Measurements from ENCODE around the gene WDFY4. TPM values are rescaled to one million over a fixed set of nuclear protein-coding genes. Genes with fewer than 3 reads are reported as not detected.

The WDFY4 gene
- total RNA-seq, 1 experiment from 2014 or later, result not detected

- intact Hi-C loops (cut with micrococcal nuclease; ENCODE audit: unreplicated experiment), result no loop called here
- no TSS peak for BruUV-seq (replicated peaks)
- DNase-seq, result no peak
Measured at GRCh38 chr10:48696535-48696873, 11.8 kb downstream of the WDFY4 start.

GRCh38 chr10:48697091-48697490 is 12.4 kb downstream of the WDFY4 start:
- ChIA-PET CTCF (no interaction called here), POLR2A (ENCODE audit: unreplicated experiment) (no interaction called here)
- no peak for DNase-seq
- H3K27ac ChIP-seq, result no peak overlapping the region
- no peak overlapping the region for H3K4me3 ChIP-seq
- peaks cover 82% of the 10 kb centered on the region for H3K27me3 ChIP-seq (ENCODE audit: insufficient read depth, low read depth)
- no peaks in the 10 kb centered on the region for H3K4me1 ChIP-seq (replicated peaks; ENCODE audit: insufficient read depth)
- no peak overlapping the region for H2AFZ ChIP-seq
- no peaks in the 10 kb centered on the region for H4K20me1 ChIP-seq (ENCODE audit: insufficient read depth)
- no peaks in the 10 kb centered on the region for H3K9me3 ChIP-seq (ENCODE audit: insufficient read depth, low read depth)
- H3K9me2 ChIP-seq (ENCODE audit: insufficient read depth), result no peaks in the 10 kb centered on the region
- TF ChIP-seq CTCF (conservative IDR thresholded peaks at IDR 0.05), result no peak
- TF ChIP-seq EZH2 (IDR thresholded peaks at IDR 0.05; ENCODE audit: low read depth), result no peak
- H3F3A ChIP-seq (ENCODE audit: insufficient read depth, low read depth), result no peaks in the 10 kb centered on the region
- BruUV-seq (replicated peaks), result no TSS peak
- H3K79me2 ChIP-seq (ENCODE audit: low read depth), result no peaks in the 10 kb centered on the region
- no peaks in the 10 kb centered on the region for H3K36me3 ChIP-seq (ENCODE audit: low read depth)
- intact Hi-C loops (cut with micrococcal nuclease; ENCODE audit: unreplicated experiment), result no loop called here
- no peak overlapping the region for H3K4me2 ChIP-seq

More at GRCh38 chr10:48696535-48696873, 11.8 kb downstream of the WDFY4 start:
- CTCF ChIA-PET, result no interaction called here
- Histone ChIP-seq H3K4me3 (no peak overlapping the region), H3K4me1 (replicated peaks; ENCODE audit: insufficient read depth) (no peaks in the 10 kb centered on the region), H3K27me3 (ENCODE audit: insufficient read depth, low read depth) (peaks cover 82% of the 10 kb centered on the region), H3K9me3 (ENCODE audit: insufficient read depth, low read depth) (no peaks in the 10 kb centered on the region), H3K36me3 (ENCODE audit: low read depth) (no peaks in the 10 kb centered on the region), H4K20me1 (ENCODE audit: insufficient read depth) (no peaks in the 10 kb centered on the region), H3K79me2 (ENCODE audit: low read depth) (no peaks in the 10 kb centered on the region), H3K27ac (no peak overlapping the region), H3K4me2 (no peak overlapping the region), H3F3A (ENCODE audit: insufficient read depth, low read depth) (no peaks in the 10 kb centered on the region), H2AFZ (no peak overlapping the region), H3K9me2 (ENCODE audit: insufficient read depth) (no peaks in the 10 kb centered on the region)
- TF ChIP-seq CTCF (conservative IDR thresholded peaks at IDR 0.05) (no peak), EZH2 (IDR thresholded peaks at IDR 0.05; ENCODE audit: low read depth) (no peak)
- POLR2A ChIA-PET (ENCODE audit: unreplicated experiment), result no interaction called here

GRCh38 chr10:48697821-48698764 is 13.4 kb downstream of the WDFY4 start:
- no peaks in the 10 kb centered on the region for H4K20me1 ChIP-seq (ENCODE audit: insufficient read depth)
- H3K4me3 ChIP-seq, result no peak overlapping the region
- H3K4me1 ChIP-seq (replicated peaks; ENCODE audit: insufficient read depth), result no peaks in the 10 kb centered on the region
- H3F3A ChIP-seq (ENCODE audit: insufficient read depth, low read depth), result no peaks in the 10 kb centered on the region
- H3K36me3 ChIP-seq (ENCODE audit: low read depth), result no peaks in the 10 kb centered on the region
- ChIA-PET POLR2A (ENCODE audit: unreplicated experiment) (no interaction called here), CTCF (no interaction called here)
- H3K9me2 ChIP-seq (ENCODE audit: insufficient read depth), result no peaks in the 10 kb centered on the region
- peaks cover 84% of the 10 kb centered on the region for H3K27me3 ChIP-seq (ENCODE audit: insufficient read depth, low read depth)
- H2AFZ ChIP-seq, result no peak overlapping the region
- no peak overlapping the region for H3K27ac ChIP-seq
- no peaks in the 10 kb centered on the region for H3K79me2 ChIP-seq (ENCODE audit: low read depth)
- H3K9me3 ChIP-seq (ENCODE audit: insufficient read depth, low read depth), result no peaks in the 10 kb centered on the region
- DNase-seq, result no peak
- TF ChIP-seq CTCF (conservative IDR thresholded peaks at IDR 0.05), result no peak
- no peak for TF ChIP-seq EZH2 (IDR thresholded peaks at IDR 0.05; ENCODE audit: low read depth)
- BruUV-seq (replicated peaks), result no TSS peak
- H3K4me2 ChIP-seq, result no peak overlapping the region
- intact Hi-C loops (cut with micrococcal nuclease; ENCODE audit: unreplicated experiment), result no loop called here

All from PC-9 (cell line).